HTR-8/SVneo (cell line): ENCODE results near the gene TMEM123.
A peak's percentile ranks its signal among the peaks of the same experiment; 100 is the strongest.

Experiments
- DNase-seq: peaks from one replicate; pipeline ENCODE4 v3.0.0; 2011; ENCODE audit warnings: low spot score, mixed read lengths; ENCODE audit not compliant: insufficient read length
- FAIRE-seq: peaks from 2 replicates; lab custom pipeline; 2011; peaks lifted over from hg19 to GRCh38; lab: Jason Lieb, UNC

TMEM123 gene, protein sequence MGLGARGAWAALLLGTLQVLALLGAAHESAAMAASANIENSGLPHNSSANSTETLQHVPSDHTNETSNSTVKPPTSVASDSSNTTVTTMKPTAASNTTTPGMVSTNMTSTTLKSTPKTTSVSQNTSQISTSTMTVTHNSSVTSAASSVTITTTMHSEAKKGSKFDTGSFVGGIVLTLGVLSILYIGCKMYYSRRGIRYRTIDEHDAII

DNA sequence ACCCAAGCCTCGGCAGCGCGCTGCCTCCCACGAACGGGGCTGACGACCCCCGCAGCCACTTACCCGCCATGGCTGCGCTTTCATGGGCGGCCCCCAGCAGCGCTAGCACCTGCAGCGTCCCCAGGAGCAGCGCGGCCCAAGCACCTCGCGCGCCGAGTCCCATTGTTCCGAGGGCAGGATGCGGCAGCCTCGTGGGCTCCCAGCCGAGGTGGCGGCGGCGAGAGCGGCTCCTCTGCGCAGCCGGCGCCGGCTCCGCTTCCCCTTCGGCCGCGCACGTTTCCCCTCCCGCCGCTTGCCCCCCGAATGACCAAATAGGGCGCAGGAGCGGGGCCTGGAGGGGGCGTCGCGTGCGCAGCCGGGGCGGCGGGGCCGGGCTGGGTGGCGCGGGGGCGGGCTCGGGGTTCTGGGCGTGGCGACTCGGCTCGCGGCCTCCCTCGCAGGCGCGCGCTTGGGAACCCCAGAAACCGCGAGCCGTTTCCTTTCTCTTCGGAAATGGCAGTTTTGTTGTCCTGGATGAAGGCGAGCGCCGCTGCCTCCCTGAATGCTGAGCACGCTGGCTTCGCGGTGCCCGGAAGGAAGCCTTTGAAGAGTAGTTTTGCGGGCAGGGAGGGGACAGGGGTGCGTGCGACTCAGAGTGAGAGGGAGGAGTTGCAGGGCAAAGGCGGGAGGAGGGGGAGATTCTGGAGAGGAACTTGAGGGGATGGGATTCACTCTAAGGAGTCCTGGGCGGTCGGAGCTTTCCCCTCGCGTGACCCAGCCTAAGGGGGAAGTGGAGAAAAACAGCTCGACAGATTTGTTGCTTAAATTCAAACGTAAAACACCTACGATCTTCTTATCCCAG, at the start of gene TMEM123:
TSS of gene TMEM123 (minus strand) at position 305 of the 841 bp plus-strand sequence. CDS start at position 163, 142 bp downstream.
- peak; percentile 89 for FAIRE-seq
- DNase-seq: peak; percentile 87

DNA sequence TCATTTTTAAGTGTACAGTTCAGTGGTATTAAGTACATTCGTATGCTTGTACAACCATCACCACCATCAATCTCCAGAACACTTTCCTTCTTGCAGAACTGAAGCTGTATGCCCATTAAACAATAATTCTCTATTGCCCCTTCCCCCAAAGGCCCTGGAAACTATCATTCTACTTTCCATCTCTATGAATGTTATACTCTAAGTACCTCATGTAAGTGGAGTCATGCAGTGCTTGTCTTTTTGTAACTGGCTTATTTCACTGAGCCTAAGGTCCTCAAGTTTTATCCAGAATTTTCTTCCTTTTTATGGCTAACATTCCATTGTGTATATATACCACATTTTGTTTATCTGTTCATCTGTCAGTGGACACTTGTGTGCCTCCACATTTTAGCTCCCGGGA, 48.3 kb upstream of the TMEM123 start:
- DNase-seq: no peak
- no peak for FAIRE-seq

DNA sequence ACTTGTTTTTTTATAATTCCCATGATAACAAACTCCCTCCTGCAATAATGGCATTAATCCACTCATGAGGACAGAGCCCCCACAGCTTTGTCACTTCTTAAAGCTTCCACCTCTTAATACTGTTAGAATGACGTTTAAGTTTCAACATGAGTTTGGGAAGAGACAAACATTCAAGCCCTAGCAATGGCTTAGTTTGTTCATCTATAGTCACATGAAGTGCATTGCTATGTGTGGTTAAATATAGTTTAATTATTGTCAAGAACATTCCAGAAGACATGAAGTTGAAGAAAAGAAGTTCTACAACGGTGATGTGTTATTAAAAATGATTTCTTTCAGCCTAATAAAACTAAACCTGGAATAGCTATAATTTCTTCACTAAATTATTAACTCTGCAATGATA, 47.4 kb upstream of the TMEM123 start:
- FAIRE-seq: peak; percentile 64

DNA sequence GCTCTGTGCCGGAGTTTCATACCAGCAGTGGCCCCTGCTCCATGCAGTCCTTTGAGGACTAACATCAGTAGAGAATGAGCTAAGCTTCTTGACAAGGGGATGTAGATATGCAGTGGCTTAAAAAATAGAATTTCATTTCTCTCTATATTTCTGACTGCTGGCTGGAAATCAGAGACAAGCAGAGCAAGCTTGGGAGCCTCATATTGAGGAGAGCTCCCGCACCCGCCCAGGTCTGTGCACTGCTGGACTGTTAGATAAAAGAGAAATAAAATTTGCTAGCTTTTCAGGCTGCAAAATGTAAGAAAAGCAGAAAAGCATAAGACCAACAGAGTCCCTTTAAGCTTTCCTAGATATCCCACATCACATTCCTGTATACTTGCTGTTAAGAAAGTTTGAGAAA, 46.6 kb upstream of the TMEM123 start:
- FAIRE-seq: no peak

More for the DNA sequence above, 47.4 kb upstream of the TMEM123 start:
- DNase-seq: no peak

DNA sequence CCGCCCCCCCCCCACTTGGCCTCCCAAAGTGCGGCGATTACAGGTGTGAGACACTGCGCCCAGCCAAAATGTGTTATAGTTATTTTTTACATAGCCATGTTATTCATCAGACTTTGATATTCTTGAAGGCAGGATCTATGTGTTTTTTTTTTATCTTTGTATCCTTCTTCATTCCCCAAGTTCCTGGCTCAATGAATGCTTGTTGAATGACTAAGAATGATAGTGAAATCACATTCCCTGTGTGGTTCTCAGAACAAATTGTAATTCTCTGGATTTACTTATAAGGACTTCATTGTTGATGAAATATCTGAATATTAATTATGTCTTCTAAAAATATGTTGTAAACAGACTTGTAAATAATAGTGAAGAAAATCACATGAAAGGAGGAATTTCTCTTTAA, 44.5 kb upstream of the TMEM123 start:
- FAIRE-seq: no peak
- DNase-seq: no peak

More for the DNA sequence above, 46.6 kb upstream of the TMEM123 start:
- DNase-seq: no peak

DNA sequence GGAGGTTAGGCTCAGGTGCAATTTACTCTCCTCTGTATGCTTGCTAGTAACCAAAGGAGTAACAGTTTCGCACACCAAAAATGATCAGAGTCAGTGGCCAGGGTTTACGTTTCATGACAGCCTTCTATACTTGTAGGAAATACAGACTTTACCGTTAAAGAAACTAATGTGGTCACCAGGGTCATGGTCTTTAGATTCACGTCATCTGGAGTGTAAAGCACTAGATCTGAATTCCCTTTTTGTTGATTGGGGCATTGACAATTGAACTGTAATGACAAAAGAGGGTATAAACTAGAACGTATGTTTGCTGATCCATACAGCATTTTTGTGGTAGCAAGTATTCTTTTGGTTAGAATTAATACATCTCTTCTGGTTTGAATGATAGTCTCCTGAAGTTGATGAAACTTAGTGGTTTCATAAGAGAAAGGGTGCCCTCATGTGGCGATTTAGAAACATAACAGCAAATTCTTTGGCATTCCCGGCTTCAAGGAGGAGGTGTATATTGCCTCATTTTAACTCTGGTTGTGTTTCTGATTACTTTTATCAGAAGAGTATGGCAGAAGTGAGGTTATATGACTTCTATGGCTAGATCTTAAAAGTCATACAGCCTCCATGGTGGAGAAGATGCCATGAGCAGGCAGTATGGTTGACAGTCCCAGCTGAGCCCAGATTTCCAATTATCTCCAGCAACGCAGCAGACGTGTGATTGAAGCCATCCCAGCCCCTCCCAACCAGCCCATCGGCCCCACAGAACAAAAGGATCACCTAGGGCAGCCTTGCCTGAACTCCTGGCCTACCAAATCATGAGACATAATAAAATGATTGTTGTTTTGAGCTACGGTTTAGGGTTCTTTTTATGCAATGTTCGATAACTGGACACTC, 42.8 kb upstream of the TMEM123 start:
- DNase-seq: peak; percentile 79
- peak; percentile 91 for FAIRE-seq

DNA sequence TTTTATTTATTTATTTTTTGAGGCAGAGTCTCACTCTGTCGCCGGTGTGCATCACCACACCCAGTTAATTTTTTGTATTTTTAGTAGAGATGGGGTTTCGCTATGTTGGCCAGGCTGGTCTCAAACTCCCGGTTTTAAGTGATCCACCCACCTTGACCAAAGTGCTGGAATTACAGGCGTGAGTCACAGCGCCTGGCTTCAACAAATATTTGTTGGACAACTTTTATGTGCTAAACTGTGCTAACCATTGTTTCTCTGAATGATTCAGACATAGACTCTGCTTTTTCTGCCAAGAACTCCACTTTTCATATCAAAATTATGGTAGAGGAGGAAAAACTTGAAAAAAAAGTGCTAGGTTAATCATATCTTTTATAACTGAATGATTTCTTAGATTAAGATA, 41.7 kb upstream of the TMEM123 start:
- DNase-seq (no peak), FAIRE-seq (no peak)

DNA sequence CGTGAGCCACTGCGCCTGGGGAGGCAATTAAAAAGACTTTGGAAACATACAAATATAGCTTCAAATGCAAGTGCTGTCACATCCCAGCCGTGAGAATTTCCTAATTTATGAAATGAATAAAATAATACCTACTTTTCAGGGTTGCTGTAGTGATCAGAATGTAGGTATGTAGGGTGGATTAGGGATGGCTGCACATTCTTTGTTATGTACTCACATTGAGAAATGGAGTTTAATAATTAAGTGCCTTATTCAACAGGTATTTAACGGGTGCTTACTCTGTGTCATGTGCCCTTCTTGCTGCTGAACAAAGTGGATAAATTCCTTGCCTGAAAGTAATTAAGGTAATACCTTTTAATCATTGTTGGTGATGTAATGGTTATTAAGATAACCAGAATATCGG, 41.0 kb upstream of the TMEM123 start:
- no peak for DNase-seq
- FAIRE-seq: no peak

DNA sequence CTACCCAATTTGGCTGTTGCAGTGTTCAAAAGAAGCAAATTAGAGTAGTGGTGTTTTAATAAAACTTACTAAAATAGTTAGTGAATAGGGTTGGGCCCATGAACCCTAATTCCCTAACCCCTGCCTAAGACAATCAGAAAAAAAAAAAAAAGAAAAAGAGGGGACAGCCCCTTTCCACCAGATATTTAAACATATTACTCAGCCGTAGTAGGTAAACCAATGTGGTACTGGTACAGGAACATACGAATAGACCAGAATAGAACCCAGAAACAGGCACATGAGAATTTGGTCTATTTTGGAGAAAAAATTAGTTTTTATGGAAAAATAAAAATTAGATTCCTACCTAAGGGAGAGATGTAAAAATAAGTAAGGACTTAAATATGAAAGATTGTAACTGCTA, 39.4 kb upstream of the TMEM123 start:
- no peak for DNase-seq
- FAIRE-seq: no peak

DNA sequence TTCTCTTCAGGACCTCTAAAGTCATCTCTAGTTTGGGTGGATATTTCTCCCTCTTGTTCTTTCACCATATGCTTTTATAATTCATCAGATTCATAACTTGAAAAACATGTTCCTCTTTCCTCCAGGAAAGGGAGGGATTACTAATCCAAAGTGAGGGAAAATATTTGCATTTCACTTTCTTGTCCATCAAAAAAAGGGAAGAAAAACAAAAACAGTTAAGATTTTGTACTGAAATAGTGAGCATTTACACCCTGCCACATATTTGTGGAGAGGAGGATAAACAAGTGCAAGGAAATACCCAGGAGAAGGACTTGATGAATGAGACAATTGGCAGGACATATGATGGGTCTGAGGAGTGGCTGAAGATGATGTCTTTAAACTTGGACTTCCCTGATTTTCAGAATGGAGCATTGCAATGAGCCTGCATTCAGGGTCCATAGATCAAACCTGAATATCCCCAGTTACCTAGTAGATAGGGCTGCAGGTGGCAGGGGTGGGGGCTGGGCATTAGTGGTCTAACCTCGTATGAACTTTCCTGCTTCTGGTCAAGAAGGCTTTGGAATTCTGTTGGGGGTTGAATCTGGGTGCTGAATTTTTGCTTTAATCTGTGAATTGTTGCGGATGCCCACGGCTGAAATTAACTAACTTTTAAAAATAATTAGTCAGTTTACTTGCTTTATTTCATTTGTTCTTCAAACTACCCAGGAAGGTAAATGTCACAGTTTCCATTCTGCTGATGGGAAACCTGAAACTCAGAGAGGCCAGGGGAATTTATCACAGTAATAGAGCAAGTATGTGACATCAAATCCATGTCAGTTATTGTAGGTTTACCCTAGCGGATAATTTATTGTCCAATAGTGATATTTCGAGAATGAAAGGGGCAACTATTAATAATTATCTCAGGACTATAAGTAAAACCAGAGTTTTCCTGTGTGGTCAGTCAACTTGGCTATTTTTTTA, 36.9 kb upstream of the TMEM123 start:
- DNase-seq (no peak), FAIRE-seq (peak; percentile 26)

DNA sequence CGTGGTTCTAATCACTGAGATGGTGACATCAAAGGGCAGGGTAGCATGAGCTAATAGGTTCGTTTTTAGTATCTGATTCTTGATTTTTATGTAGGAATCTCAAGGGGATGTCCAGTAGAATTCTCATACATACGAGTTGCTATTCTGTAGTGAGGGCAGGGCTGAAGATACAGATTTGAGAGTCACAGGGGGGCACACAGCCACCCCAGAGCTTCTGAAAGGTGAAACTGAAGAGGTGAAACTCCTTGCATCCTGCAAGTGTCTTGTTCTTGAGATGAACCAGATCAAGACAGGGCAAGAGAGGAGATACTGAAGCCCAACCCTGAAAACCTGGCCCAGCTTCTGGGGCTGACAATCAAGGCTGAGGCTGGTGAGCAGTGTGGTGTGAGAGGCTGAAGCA, 35.6 kb upstream of the TMEM123 start:
- FAIRE-seq: no peak
- DNase-seq: no peak

DNA sequence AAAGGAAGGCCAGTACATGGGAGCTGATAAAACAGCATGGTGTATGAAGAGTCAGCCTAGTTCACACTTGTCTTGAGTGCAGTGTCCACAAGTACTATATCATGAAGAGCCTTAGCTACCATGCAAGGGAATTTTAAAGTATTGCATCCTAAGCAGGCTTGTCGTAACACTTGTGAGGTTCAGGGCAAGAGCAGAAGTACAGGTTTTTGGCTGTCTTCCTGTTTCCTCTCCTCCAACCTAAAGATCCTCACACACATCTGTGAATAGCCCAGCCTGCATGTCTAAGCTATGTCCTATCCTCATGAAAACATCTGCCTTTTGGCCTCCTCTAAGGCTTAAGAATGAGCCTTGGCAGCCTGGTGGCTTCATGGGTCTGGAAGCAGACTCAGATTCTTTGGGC, 34.6 kb upstream of the TMEM123 start:
- FAIRE-seq: peak; percentile 84
- no peak for DNase-seq

DNA sequence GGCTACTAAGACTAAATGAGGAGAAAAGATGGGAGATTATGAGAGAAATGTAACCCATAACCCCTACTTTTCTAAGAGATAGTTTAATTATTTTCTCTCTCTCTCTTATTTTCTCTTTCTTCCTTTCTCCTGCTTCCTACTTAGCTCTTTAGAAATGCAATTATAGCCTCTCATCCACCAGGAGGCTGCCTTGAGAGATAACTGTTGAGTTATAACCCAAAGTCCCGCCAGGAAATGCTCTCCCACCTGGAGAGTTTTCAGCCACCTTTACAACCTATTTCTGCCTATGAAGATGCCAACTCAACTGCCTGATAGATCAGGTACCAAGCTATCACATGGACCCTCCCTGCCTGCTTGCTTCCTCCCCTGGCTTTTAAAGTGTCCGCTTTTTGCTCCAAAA, 34.0 kb upstream of the TMEM123 start:
- FAIRE-seq (peak; percentile 79), DNase-seq (no peak)

DNA sequence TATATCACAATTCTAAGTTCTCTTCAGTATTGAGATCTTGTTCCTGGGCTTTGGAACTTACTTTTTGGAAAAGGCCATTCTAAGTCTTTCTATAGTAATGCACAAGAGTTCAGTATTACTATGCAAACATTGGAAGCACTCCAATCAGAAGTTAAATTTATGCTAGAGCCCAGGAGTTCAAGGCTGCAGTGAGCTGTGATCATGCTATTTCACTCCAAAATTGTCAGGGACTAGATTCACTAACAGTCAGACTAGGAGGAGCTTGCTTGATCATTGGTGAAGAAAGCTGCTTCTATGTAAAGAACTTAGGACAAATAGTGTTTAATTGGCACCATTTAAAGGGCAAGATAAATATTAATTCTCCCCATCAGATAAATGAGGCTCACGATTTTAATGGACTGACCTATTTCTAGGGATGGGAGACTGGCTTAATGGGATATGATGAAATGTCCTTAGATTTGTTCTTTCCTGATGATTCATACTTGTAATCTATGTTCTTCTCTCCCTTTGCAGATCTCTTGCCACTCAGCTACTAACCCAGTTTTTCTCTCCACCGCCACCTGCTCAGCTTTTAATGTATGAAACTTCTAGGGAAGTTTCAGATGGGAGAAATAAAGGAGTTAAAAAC, 32.6 kb upstream of the TMEM123 start:
- no peak for DNase-seq
- FAIRE-seq: peak; percentile 54

DNA sequence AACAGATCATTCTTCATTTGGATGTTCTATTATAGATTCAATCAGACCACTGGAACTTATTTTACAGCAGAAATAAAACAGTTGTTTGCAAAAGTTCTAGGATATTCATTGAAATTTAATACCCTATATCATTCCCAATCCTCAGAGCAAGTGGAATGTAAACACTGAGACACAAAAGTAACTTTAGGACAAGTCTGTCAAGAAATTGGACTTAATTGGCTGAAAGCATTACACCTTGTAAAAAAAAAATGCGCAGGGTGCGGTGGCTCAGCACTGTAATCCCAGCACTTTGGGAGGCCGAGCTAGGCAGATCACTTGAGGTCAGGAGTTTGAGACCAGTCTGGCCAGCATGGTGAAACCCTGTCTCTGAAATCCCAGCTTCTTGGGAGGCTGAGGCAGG, 29.9 kb upstream of the TMEM123 start:
- peak; percentile 13 for FAIRE-seq
- no peak for DNase-seq

DNA sequence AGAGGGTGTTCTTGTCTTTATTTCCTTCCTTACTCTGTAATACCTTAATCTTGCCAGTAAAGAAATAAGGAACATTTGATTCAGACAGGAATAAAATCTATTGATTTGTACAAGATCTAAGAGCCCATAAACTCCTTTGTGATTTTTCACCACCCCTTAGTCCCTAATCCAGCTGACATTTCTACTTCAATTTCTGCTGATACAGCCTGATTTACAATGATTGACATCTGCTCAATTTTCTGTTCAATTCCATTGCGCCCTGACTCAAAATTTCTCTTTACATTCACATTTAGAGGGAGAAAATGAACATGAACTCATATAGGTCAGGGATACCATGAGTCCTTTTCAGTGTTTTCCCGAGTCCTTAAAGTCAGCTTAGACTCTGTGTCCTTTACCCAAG, 27.2 kb upstream of the TMEM123 start:
- no peak for DNase-seq
- no peak for FAIRE-seq

DNA sequence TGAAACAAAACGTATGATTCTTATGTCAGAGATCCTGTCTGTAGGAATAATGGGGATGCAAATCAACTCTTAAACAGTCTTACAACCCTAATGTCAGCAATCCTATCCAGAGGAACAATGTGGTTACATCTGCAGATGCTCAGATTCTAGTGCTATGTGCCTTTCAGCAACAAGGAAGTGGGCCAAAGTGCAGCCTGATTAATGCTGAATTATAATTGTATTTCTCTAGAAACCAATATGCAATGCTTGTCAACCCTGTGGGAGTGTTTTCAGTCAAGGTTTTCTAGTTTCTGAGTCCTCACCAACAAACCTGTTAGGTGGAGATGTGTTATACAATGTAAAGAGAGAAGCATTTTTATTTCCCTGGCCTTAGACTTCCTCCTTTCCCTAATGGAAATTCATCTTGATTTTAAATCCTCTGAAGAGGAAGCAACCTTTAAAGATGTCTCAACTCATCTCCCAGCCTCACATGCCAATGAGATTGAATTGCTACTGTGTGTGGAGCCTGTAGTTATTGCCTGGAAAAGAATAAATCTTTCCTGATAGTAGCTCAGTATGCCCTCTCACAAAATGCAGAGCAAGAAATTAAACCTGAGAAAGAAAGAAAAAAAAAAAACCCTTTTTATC, 26.2 kb upstream of the TMEM123 start:
- FAIRE-seq: peak; percentile 46
- no peak for DNase-seq

DNA sequence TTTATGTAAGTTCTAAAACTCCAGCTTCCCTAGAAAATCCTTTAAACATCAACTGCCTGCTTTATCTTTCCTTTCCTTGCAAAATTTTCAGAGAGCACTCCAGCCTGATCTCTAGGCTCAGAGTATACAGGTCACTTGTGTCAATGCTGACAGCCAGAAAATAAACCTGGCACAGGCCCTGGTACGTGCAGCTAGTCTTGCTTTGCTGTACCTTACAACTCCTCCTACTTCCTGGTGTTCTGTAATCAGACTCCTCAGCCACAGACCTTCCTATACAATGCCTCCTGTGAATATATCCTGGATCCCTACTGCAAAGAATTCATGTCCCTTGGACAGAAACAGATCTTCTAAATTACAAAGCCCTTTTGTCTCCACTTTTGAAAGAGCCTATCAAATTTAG, 24.2 kb upstream of the TMEM123 start:
- FAIRE-seq (peak; percentile 85), DNase-seq (peak; percentile 60)

DNA sequence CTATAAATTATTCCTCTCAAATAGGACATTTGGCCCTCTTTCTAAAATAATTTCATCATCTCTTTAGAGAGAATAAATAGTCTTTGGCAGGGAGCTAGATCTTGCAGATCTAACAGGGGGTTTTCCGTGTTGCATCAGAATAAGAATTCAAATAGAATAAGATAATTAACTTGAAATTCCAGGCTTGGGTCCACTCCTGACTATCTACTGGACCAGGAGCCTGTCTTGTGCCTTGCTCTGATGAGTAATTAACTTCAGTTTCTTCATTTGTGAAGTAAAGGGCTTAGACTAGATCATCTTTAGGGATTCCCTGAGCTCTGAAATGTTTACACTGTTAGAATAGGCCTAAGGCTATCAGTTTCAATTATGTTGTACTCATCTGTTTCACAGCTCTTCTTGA, 23.5 kb upstream of the TMEM123 start:
- no peak for FAIRE-seq
- no peak for DNase-seq
